T-helper 2 cell (primary cell): Measurements from ENCODE around the gene ATP10A.
A peak's percentile ranks its signal among the peaks of the same experiment; 100 is the strongest.
"Not testable (repeated sequence)": the region's sequence is repeated elsewhere in the genome, so short reads cannot be mapped to it uniquely, and the experiment has no call there.

Experiments used
- DNase-seq, 5 experiments: peaks; one replicate each; pipeline versions ENCODE4 v3.0.0 to v3.0.0-alpha.2; 2012 to 2022

The ATP10A gene

DNA sequence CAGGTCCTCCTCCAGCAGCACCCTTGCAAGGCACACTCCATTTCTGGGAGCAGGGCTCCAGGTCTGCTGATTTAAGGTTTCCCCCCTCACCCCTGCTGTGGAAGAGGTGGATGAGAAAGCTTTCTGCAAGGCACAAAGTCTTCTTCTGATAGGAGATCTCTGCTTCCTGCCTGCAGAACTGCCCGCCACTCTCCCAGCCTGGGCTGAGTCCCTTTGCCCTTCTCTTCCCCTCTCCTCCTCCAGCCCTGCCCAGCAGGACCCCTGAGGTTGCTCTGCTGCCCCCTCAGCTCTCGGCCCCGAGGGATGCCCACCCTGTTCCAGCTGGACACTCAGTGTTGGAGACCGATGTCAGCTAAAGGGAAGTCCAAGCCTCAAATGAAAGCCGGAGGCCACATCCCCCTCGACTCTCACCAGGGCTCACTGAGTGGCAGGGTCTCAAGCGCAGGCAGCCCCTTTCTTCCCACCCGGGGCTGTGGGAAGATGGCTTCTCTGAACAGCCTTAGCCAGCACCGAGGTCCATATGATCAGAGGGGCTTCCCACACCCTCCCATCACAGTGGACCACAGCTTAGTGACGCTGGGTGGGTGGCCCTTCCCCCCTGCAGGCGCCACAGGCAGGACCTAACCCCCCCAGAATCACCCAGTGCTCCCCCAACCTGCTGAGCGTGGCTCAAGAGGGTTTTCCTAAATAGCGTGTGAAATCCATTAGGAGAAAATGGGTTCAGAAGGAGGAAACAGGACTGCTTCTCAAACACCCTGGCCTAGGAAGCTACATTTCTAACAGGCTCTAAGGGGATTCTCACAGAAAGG, 4.0 kb downstream of the ATP10A start:
- no peak for DNase-seq

DNA sequence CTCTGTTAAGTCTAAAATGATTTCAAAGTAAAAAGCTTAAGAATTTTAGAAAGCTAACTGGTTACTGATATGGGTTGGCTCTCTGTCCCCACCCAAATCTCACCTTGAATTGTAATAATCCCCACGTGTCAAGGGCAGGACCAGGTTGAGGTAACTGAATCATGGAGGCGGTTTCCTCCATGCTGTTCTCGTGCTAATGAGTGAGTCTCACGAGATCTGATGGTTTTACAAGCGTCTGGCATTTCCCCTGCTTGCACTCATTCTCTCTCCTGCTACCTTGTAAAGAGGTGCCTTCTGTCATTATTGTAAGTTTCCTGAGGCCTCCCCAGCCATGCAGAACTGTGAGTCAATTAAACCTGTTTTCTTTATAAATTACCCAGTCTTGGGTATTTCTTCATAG, 7.1 kb downstream of the ATP10A start:
- DNase-seq: not testable (repeated sequence)

DNA sequence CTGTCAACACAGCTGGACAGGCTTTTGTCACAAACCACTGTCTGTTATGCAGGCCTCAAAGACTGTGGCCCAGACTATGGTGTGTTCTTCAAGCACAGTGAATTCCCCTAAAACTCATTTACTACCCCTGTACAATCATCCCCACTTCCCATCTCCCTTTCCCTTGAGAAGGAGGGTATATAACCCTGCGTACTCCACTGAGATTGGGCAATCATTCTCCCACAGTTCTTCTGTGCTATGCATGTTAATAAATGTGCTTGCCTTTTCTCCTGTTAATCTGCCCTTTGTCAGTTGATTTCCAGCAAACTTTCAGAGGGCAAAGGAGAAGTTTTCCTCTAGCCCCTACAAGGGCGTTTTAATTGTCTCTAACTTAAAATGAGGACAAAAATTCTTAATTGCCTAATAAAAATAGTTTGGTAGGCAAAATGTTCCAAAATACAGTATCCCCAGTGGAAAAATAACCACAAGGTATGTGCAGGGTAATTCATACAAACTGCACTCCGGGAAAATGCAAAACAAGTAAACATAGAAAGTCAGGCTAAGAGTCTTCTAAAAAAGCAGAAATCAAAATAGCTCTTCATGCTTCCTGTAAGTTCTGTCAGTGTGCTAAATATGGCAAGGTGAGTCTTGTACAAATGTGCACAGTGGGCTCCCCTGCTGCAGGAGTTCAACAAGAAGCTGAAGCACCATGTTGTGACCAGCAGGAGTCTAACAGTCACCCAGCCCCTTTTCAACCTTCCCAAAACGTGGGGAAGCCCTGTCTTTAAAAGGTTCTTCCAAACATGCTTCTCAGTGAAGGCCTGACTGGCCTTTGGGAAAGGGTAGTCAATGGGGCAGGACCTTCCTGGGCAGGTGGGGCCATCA, 10.2 kb downstream of the ATP10A start:
- DNase-seq: peak in 1 of 5 experiments; percentile 40

DNA sequence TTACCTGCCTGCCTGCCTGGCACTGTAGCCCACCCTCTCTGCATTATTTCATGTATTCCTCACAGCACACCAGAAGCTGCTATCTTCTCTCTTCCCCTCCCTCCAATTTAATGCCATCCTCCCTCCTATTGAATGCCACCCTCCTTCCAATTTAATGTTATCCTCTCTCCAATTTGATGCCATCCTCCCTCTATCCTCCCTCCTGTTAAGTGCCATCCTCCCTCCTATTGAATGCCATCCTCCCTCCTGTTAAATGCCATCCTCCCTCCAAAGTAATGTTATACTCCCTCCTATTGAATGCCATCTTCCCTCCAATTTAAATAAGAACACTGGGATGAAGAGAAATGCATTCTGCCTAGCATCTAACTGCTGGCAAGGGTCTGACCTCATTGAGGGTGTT, 11.1 kb downstream of the ATP10A start:
- DNase-seq: no peak

DNA sequence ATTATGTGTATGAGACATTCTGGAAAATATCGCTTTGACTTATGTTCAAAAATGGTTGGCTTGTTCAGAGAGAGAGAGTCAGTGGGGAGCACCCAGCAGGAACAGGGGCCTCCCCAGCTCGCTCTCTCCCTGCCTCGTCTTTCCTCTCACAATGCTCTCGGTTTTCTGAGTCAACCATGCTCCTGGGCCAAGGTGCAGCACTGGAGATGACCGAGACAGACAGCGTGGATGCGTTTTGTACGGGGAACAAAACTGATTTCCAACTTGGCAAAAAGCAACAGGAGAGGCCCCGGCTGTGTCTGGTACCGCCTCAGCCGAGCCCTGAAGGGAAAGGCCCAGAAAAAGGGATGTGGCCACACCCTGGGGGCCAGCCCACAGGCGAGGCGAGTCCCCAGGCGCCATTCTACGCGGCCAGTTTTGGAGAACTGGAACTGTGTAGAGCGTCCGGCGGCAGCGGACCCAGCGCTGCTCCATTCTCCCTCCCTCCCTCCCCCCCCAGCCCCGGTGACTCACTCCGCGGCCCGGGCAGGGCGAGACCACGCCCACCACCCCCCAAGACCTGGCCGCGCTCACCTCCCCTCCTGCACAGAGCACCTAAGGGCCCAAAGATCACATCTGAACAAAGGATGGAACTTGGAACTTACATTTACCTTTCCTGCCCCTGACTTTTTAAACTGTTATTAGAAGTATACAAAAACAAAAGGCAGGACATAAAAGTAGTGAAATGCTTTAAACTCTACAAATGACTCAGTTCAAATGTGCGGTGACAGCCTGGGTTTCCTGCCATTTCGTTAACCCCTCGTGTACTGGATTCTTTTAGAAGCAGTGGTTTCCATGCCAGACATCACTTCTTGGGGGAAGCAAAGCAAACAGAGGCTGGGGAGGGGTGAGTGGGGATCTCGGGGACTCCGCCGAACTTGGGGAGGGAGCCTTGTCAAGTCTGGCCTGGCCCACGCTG, 12.7 kb downstream of the ATP10A start:
- DNase-seq: peak in 4 of 5 experiments; percentile 47 to 91 (median 54)

DNA sequence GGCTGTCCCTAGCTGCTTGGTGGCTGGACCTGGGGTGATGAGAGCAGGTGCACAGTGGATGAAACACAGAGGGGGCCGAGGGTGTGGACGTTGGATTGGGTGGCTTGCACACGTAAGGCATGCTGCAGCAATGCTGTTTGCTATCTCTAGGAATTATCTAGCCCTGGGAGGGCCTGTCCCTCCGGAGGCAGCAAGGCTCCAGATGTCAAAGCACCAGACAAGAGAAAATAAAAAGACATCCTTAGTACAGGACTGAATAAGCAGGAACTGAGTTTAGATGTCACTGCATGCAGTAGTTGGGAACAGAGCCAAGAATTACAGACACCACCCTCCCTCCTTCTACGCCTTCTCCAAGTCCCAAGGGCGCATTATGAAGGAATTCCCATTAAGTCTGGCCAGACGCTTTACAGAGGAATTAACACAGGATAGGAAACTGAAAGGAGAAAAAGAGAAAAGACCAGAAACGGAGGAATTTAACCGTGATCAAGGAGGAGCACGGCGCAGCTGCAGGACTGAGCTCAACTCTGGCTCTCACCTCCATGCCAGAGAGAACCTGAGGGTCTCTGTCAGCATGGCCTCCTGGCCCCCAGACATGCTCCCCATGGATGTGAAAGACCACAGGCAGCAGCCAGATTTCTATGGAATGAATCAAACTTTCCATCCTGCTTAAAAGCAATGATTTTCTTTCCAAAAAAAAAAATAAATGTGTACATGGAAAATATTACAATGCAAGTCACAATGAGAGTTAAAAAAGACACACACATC, 13.8 kb downstream of the ATP10A start:
- DNase-seq: no peak

DNA sequence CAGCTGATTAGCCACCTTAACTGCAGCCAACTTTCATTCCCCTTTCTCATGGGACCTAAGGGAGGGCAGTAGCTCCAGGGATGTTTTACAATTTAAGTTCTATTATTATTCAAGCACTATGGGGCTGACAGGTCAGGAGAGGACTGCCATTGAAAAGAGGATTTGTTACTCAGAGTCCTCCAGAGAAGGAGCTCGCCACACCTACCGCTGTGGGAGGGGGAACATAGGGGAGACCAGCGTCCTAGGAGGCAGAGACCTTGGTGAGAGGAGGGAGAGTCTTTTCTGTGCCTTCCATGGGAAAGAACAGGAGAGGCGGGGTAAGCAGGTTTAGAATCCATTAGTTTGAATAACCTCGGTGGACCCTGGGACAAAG, 14.4 kb downstream of the ATP10A start:
- no peak for DNase-seq

DNA sequence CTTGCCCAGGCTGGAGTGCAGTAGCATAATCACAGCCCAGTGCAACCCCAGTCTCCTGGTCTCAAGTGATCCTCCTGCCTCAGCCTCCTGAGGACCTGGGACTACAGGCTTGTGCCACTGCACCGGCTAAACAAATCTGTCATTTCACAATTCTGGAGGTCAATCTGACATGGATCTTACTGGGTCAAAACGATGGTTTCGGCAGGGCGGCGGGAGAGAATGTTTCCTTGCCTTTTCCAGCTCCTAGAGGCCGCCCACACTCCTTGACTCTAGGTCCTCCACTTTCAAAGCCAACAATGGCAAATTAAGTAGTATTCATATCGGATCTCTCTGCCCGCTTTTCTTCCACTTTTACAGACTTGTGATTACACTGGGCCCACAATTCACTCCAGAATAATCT, 14.8 kb downstream of the ATP10A start:
- no peak for DNase-seq

DNA sequence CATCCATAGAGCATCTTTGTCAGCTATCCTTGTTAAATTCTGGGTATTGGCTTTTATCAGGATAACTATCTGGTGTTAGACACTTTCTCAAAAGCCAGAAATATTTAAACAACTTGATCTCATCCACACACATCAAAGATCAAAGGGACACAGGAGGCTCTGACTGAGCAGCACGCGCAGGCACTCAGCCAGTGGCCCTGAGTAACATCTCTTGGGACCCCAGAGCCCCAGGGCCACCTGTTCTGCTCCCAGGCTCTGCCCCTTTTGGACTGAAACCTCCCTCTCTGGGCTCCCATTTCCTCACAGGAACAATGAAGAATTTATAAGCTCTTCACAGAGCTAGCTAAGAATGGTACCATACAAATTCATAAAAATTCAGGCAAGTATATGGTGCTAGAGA, 16.1 kb downstream of the ATP10A start:
- DNase-seq: no peak

DNA sequence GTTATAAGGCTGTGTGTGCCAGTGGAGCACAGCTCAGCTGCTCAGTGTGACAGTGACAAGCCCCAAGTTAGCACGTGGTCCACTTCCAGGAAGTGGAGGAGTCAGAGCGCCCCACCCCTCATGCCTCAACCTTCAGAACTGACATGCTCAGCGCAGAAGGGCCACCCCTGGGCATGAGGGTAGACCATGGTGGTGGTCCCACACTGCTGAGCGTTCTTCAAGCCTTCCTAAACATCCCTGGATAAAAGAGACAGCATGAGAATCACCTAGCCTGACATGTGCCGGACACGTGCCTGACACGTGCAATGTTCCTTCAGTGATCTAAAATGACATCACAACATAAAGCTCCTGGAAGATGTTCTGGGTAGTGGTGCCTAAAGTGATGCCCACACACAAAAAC, 16.8 kb downstream of the ATP10A start:
- peak in 3 of 5 experiments; percentile 31 to 81 (median 43) for DNase-seq

DNA sequence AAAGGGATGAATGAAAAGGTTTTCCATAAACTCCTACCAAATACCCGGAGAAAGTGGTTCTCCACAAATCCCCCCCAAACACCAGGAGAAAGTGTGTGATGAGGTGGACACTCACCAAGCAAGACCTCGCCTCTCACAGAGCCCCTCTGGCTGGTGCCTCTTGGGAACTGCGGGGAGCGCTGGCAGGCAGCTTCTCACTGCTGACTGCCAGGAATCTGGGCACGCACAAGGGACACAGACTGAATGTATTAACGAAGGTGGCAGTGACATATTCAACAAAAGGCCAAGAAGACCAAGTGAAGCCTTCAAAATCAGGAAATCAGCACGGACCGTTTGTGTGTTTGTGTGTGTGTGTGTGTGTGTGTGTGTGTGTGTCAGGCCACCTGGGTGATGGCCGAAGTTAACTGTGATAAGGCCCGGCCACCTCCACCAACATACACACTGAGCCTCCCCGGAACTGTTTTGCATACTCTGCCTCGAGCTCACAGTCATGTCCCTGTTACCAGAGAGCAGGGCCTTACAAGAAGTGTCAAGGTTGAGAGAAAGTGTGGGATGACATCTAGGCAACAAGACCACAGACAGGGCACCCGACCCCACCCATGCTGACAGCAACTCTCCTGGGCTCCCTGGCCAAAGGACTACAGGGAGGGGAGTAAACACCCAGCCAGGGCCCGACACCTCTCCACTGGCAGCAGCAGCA, 18.0 kb downstream of the ATP10A start:
- no peak for DNase-seq

DNA sequence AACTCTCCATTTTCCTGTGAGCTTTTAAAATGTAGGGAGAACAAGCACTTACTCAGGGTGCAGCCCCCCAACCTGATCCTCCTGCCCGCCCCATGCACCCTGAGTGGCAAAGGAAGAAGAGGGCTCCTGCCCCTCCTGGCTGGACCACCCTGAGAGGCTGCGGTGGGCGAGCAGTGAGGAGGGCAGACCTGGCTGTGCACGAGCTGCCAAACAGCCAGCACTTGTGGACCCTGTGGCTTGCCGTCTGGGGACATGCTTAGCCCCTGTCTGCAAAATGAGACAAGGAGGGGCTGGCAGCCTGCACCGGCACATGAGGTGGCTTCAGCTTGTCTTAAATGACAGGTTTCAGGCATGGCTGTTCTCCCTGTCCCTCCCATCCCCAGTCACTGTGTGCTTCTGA, 18.6 kb downstream of the ATP10A start:
- no peak for DNase-seq

DNA sequence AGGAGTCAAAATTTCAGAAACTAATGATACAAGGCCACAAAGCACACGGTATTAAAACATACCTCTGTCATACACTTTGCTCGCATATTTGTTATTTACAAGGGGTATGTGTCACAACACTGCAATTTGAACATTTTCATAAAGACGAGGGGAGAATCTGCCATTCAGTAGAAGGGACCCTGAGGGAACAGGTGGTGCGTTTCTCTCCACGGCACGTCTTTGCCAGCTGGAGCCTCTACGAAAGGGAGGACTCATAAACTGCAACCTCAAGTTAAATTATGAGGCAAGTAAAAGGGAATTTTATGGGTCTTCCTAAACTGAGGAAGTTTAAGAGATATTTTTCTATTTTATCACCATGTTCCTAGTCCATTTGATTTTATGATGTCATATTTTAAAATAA, 19.1 kb downstream of the ATP10A start:
- DNase-seq: no peak

DNA sequence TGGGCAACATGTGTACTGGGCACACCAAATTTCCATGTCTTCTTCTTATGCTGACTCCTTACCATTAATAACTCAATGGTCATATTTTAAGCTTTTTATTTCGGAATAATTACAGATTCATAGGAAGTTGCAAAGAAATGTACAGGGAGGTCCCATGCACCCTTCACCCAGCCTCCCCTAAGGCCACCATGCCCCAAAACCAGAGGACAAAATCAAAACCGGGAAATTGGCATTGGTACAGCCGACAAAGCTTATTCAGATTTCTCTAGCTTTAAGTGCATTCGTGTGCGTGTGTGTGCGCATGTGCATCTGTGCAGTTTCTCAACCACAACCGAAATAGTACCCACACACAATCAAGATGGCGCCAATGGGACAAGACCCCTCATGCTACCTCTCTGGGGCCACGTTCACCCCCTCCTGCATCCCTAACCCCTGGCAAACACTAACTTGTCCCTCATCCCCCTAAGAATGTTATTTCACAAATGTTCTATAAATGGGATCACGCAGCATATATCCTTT, 23.4 kb downstream of the ATP10A start:
- no peak for DNase-seq

DNA sequence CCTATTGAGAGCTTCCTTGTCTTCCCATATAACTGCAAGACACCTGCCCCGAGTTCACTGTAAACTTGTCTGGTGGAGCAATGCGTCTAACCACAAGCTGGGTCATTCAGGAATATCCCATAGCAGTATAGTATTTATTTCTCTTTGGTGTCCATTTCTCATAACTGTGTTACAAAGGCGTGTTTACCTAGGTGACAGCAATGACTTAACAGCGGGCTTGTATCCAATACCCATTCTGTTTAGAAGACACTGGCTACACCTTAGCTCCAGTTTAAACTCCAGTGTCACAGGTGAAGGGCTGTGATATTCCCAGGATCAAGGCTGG, 24.3 kb downstream of the ATP10A start:
- no peak for DNase-seq

DNA sequence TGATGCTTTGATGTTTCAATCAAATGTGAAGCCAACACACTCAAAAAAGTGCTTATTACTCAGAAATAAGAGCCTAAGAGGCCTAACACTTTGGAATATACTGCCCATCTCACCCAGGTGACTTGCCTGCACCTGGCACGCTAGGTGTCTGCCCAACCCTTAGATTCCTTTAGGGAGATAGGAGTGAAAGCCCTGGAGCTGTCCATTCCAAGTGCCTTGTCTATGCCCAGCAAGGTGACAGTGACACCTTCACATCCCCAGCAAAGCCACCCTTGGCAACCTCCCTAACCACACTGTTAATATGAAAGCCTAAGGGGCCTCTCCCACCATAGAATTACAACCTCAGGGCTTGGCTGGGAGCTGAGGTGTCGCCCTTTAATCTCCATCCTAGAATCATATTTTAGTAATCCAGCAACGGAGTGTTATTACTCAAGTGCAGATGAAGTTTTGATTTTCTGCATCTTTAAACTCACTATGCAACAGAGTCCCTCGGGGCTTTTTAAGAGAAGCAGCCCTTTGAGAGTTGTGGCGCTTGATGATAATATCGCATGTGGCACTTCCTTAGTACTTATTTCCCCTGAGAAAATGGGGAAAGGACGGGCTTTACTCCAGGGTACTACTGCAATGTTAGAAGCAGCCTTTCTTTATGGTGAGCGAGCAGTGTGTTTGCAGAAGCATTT, 24.8 kb downstream of the ATP10A start:
- DNase-seq: no peak

DNA sequence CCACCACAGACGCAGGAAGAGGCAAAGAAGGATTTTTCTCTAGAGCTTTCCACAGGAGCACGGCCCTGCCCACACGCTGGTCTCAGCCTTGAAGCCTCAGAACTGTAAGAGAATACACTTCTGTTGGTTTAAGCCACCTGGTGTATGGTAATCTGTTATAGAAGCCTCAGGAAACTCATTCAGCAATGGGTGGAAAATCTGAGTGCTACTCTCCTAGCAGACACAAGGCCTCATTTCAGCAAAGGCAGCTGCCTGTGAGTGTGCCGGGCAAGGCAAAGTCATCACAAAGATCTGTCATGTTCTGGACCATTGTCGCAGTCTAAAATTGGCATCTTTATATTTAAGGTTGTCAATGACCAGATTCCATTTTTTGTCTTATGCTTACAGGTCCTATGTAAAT, 31.0 kb downstream of the ATP10A start:
- no peak for DNase-seq

DNA sequence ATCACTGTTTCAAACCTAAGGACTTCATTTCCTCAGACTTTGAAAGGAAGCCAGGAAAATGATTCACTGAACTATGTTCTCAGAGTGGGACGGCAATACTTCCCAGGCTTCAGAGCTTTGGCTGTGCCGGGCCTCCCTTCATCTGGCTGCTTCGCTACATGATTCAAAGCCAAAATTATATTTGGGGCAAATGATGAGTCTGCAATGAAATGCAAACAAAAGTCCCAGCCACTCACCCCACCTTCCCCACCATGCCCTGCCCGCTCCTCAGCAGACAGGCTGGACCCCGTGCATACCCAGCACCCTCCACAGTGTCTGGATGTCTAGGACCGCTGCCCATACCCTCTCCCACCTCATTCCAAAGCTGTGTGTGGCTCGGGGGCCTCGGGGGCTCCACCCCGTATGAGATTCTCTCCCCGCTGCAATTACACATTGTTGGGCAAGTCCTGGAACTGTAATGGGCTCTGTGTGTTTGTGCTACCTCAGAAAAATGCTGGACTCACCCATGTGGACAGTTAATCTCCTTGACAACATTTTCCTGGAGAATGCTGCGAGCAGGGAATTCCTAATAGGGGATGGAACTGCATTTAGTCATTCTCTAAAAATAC, 32.2 kb downstream of the ATP10A start:
- DNase-seq: no peak

DNA sequence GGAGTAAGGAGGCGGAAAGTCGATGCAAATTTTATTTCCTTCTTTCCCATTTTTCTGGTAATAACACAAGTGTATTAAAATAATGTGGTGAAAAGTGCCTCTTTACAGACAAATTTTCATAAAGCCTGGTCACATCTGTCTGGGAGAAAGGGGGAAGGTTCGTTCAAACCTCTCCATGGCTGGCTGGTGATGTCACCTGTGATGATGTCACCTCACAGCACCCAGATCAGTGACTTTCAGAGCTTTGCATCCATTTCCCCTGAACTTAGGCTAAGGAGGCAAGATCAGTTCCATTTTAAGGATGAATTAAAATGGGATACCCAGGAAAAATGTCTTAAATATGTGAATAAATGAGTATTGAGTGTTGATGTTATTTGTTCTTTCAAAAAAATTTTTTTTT, 34.1 kb downstream of the ATP10A start:
- DNase-seq: no peak

DNA sequence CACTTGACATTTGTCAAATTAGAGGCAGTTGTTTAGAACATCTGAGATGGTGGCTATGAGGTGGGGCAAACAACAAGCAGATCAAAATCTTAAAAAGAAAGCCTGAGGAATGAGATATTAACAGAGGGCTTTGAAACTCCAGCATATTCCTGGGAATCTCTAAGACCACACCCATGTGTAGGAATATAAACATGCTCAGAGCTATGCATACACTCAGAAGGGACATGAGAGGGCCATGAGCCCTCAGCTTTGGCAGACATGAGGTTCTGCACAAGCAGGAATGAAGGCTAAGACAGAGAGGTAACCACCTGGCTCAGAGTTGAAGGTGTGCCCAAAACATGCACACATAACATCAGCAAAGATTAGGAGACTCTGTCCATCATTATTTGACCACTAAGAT, 37.9 kb downstream of the ATP10A start:
- no peak for DNase-seq
